ENCODE results near the gene USP25.

DNA sequence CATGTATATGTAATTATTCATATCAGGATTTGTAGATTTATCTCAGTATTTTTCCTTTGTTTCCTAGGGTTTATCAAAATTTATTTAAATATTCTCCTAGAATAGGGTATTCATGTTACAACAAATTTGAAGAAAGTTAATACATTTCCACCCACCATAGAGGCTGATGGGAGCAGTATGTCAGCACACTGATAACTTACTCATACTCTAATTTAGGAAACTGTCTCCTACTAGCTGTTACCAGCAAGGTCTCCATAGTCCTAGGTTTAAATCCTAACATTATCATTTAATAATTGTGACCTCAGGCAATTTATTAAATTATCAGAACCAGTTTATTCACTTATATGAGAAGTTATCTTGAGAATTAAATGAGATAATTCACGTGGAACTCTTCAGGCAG, 127.0 kb downstream of the USP25 start:
- TF ChIP-seq, protein P1, sequence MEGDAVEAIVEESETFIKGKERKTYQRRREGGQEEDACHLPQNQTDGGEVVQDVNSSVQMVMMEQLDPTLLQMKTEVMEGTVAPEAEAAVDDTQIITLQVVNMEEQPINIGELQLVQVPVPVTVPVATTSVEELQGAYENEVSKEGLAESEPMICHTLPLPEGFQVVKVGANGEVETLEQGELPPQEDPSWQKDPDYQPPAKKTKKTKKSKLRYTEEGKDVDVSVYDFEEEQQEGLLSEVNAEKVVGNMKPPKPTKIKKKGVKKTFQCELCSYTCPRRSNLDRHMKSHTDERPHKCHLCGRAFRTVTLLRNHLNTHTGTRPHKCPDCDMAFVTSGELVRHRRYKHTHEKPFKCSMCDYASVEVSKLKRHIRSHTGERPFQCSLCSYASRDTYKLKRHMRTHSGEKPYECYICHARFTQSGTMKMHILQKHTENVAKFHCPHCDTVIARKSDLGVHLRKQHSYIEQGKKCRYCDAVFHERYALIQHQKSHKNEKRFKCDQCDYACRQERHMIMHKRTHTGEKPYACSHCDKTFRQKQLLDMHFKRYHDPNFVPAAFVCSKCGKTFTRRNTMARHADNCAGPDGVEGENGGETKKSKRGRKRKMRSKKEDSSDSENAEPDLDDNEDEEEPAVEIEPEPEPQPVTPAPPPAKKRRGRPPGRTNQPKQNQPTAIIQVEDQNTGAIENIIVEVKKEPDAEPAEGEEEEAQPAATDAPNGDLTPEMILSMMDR (optimal IDR thresholded peaks at IDR 0.05 in 1 of 3, IDR thresholded peaks at IDR 0.05 in 1 of 3, conservative IDR thresholded peaks at IDR 0.05 in 1 of 3; ENCODE audit: extremely low read depth in 1 of 3, insufficient read depth in 2 of 3, low read length in 3 of 3) = no peak
- no peak for TF ChIP-seq EZH2 (IDR thresholded peaks at IDR 0.05; ENCODE audit: low read length)
